T-helper 2 cell treated with Interferon-gamma antibody and Interleukin-4, amounts not matched to agents 5 μg/mL and 100 μg/mL, for 36 hours (primary cell): Measurements from ENCODE around the gene RARRES1.

Experiments used
- DNase-seq: peaks from one replicate; pipeline ENCODE4 v3.0.0; 2021; ENCODE audit warnings: low spot score
- H3K27ac Mint-ChIP-seq: one replicate; pipeline ENCODE4 v1.8.0; 2021; ENCODE audit warnings: mild to moderate bottlenecking, mixed read lengths
- H3K27me3 Mint-ChIP-seq: one replicate; pipeline ENCODE4 v1.8.0; 2021; ENCODE audit warnings: low read depth, mixed read lengths
- H3K36me3 Mint-ChIP-seq: one replicate; pipeline ENCODE4 v1.8.0; 2021; ENCODE audit warnings: low read depth, mixed read lengths
- H3K4me1 Mint-ChIP-seq: one replicate; pipeline ENCODE4 v1.8.0; 2021; ENCODE audit warnings: low read depth, mixed read lengths
- H3K4me3 Mint-ChIP-seq: one replicate; pipeline ENCODE4 v1.8.0; 2022; ENCODE audit warnings: mild to moderate bottlenecking, moderate library complexity, mixed read lengths
- H3K9me3 Mint-ChIP-seq: one replicate; pipeline ENCODE4 v1.8.0; 2021; ENCODE audit warnings: mixed read lengths

The RARRES1 gene

GRCh38 chr3:158731938-158732855, at the start of gene RARRES1:
RARRES1 (minus strand) TSS chr3:158732457; CDS start chr3:158732415, 42 bp downstream.
- peak within 1 kb of the TSS; percentile 60 for H3K4me3 Mint-ChIP-seq
- no peak within 1 kb of the TSS for H3K27ac Mint-ChIP-seq
- peak; percentile 58 for DNase-seq
- H3K36me3 Mint-ChIP-seq = no peaks in the 10 kb centered on the region
- H3K27me3 Mint-ChIP-seq = peaks cover 3% of the 10 kb centered on the region
- H3K4me1 Mint-ChIP-seq = peaks cover 9% of the 10 kb centered on the region
- peaks cover 9% of the 10 kb centered on the region for H3K9me3 Mint-ChIP-seq

GRCh38 chr3:158781849-158782248, 49.6 kb upstream of the RARRES1 start:
- peaks cover 3% of the 10 kb centered on the region for H3K4me1 Mint-ChIP-seq
- DNase-seq = no peak

GRCh38 chr3:158781191-158781590, 48.9 kb upstream of the RARRES1 start:
- H3K9me3 Mint-ChIP-seq = no peaks in the 10 kb centered on the region

More at GRCh38 chr3:158781849-158782248, 49.6 kb upstream of the RARRES1 start:
- Mint-ChIP-seq H3K27ac (no peak overlapping the region), H3K27me3 (no peaks in the 10 kb centered on the region), H3K36me3 (no peaks in the 10 kb centered on the region), H3K9me3 (no peaks in the 10 kb centered on the region), H3K4me3 (no peak overlapping the region)

GRCh38 chr3:158780766-158781165, 48.5 kb upstream of the RARRES1 start:
- Mint-ChIP-seq H3K27me3 (no peaks in the 10 kb centered on the region), H3K36me3 (no peaks in the 10 kb centered on the region), H3K9me3 (no peaks in the 10 kb centered on the region), H3K4me1 (peaks cover 3% of the 10 kb centered on the region), H3K27ac (no peak overlapping the region), H3K4me3 (no peak overlapping the region)
- no peak for DNase-seq

More at GRCh38 chr3:158781191-158781590, 48.9 kb upstream of the RARRES1 start:
- Mint-ChIP-seq H3K4me3 (no peak overlapping the region), H3K27me3 (no peaks in the 10 kb centered on the region), H3K36me3 (no peaks in the 10 kb centered on the region), H3K4me1 (peaks cover 3% of the 10 kb centered on the region), H3K27ac (no peak overlapping the region)
- DNase-seq = no peak

GRCh38 chr3:158777161-158777873, 45.1 kb upstream of the RARRES1 start:
- Mint-ChIP-seq H3K4me3 (no peak overlapping the region), H3K27ac (no peak overlapping the region), H3K4me1 (peaks cover 4% of the 10 kb centered on the region), H3K27me3 (no peaks in the 10 kb centered on the region), H3K9me3 (no peaks in the 10 kb centered on the region), H3K36me3 (no peaks in the 10 kb centered on the region)
- DNase-seq = no peak

- Mint-ChIP-seq H3K36me3 (no peaks in the 10 kb centered on the region), H3K9me3 (no peaks in the 10 kb centered on the region), H3K27me3 (no peaks in the 10 kb centered on the region), H3K4me1 (peaks cover 6% of the 10 kb centered on the region), H3K27ac (no peak overlapping the region), H3K4me3 (no peak overlapping the region)
- DNase-seq = no peak
These were observed 44.3 kb upstream of the RARRES1 start for GRCh38 chr3:158776531-158776930.

- Mint-ChIP-seq H3K4me3 (no peak overlapping the region), H3K4me1 (peaks cover 4% of the 10 kb centered on the region), H3K27ac (no peak overlapping the region), H3K27me3 (no peaks in the 10 kb centered on the region), H3K36me3 (no peaks in the 10 kb centered on the region), H3K9me3 (no peaks in the 10 kb centered on the region)
- DNase-seq = no peak
These were observed 43.5 kb upstream of the RARRES1 start for GRCh38 chr3:158775426-158776410.

GRCh38 chr3:158774965-158775364, 42.7 kb upstream of the RARRES1 start:
- no peaks in the 10 kb centered on the region for H3K27me3 Mint-ChIP-seq
- H3K36me3 Mint-ChIP-seq = no peaks in the 10 kb centered on the region
- H3K27ac Mint-ChIP-seq = no peak overlapping the region
- peaks cover 4% of the 10 kb centered on the region for H3K4me1 Mint-ChIP-seq
- no peaks in the 10 kb centered on the region for H3K9me3 Mint-ChIP-seq
- H3K4me3 Mint-ChIP-seq = no peak overlapping the region
- DNase-seq = no peak

GRCh38 chr3:158773845-158774830, 41.9 kb upstream of the RARRES1 start:
- Mint-ChIP-seq H3K36me3 (no peaks in the 10 kb centered on the region), H3K9me3 (no peaks in the 10 kb centered on the region), H3K27me3 (no peaks in the 10 kb centered on the region), H3K27ac (no peak overlapping the region), H3K4me1 (peaks cover 4% of the 10 kb centered on the region), H3K4me3 (no peak overlapping the region)
- DNase-seq = no peak

GRCh38 chr3:158773166-158773565, 40.9 kb upstream of the RARRES1 start:
- Mint-ChIP-seq H3K36me3 (no peaks in the 10 kb centered on the region), H3K9me3 (no peaks in the 10 kb centered on the region), H3K4me3 (no peak overlapping the region), H3K27me3 (no peaks in the 10 kb centered on the region), H3K4me1 (peaks cover 4% of the 10 kb centered on the region), H3K27ac (no peak overlapping the region)
- DNase-seq = no peak

GRCh38 chr3:158771982-158772381, 39.7 kb upstream of the RARRES1 start:
- Mint-ChIP-seq H3K27me3 (no peaks in the 10 kb centered on the region), H3K9me3 (no peaks in the 10 kb centered on the region), H3K4me3 (no peak overlapping the region), H3K27ac (no peak overlapping the region), H3K4me1 (peaks cover 4% of the 10 kb centered on the region), H3K36me3 (no peaks in the 10 kb centered on the region)
- DNase-seq = no peak

- DNase-seq = no peak
- no peaks in the 10 kb centered on the region for H3K27me3 Mint-ChIP-seq
- peaks cover 4% of the 10 kb centered on the region for H3K4me1 Mint-ChIP-seq
- no peak overlapping the region for H3K27ac Mint-ChIP-seq
- no peak overlapping the region for H3K4me3 Mint-ChIP-seq
- no peaks in the 10 kb centered on the region for H3K9me3 Mint-ChIP-seq
- H3K36me3 Mint-ChIP-seq = no peaks in the 10 kb centered on the region
These were observed 39.3 kb upstream of the RARRES1 start for GRCh38 chr3:158771577-158771976.
